ENCODE results near the gene RAB31.

RAB31 gene

DNA sequence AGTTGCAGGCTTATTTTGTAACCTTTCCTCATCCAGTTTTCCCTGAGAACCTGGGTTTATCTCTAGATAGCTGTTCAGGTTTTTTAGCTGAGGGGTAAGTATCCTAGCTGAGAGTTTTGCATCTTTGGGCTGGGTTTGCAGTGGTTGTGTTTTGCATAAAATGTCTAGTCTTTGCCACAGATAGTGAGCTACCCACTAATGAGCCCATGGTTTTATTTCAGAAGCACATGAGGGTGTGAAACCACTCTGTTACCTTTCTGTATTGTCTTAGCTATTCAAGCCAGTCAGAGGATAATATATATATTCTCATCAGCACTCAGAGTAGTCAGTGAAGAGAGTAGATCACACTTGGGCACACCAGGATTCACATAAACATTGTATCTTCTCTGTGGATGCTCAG is 153.1 kb downstream of the RAB31 start:
- in situ Hi-C loops (cut with HindIII; ENCODE audit: low pct_ligation_motif_present, low sequenced_read_pairs), result no loop called here
- no peak for DNase-seq
- H3K27me3 ChIP-seq (replicated peaks), result no peaks in the 10 kb centered on the region
- H3K36me3 ChIP-seq (replicated peaks), result peaks cover 22% of the 10 kb centered on the region
- H3K4me3 ChIP-seq (ENCODE audit: low read depth, low read length), result no peak overlapping the region
- TF ChIP-seq, protein P1, sequence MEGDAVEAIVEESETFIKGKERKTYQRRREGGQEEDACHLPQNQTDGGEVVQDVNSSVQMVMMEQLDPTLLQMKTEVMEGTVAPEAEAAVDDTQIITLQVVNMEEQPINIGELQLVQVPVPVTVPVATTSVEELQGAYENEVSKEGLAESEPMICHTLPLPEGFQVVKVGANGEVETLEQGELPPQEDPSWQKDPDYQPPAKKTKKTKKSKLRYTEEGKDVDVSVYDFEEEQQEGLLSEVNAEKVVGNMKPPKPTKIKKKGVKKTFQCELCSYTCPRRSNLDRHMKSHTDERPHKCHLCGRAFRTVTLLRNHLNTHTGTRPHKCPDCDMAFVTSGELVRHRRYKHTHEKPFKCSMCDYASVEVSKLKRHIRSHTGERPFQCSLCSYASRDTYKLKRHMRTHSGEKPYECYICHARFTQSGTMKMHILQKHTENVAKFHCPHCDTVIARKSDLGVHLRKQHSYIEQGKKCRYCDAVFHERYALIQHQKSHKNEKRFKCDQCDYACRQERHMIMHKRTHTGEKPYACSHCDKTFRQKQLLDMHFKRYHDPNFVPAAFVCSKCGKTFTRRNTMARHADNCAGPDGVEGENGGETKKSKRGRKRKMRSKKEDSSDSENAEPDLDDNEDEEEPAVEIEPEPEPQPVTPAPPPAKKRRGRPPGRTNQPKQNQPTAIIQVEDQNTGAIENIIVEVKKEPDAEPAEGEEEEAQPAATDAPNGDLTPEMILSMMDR (IDR thresholded peaks at IDR 0.05; ENCODE audit: low read depth, low read length, missing control alignments), result no peak
- no peak overlapping the region for H3K27ac ChIP-seq

DNA sequence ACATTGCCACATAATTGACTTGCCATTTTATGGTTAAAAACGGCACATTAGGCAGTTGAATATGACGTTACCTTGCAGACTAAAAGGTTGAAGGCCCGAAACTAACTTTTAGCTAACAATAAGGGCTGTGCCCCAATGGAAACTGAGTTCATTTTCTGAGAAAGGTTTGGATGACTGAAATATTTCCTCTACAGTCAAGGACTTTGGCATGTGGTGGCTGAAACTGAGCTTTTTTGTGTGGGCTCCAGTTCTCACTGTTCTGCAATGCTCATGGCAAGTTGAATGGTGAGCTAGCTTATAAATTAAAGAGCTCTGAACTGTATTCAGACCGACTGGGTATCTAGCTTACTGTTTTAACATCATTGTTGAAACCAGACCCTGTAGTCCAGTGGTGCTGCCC is 153.8 kb downstream of the RAB31 start:
- Histone ChIP-seq H3K36me3 (replicated peaks) (peaks cover 22% of the 10 kb centered on the region), H3K27ac (no peak overlapping the region), H3K4me3 (ENCODE audit: low read depth, low read length) (no peak overlapping the region), H3K27me3 (replicated peaks) (no peaks in the 10 kb centered on the region)
- in situ Hi-C loops (cut with HindIII; ENCODE audit: low pct_ligation_motif_present, low sequenced_read_pairs), result no loop called here
- TF ChIP-seq, protein P1 (IDR thresholded peaks at IDR 0.05; ENCODE audit: low read depth, low read length, missing control alignments), result no peak
- DNase-seq, result no peak

- in situ Hi-C loops (cut with HindIII; ENCODE audit: low pct_ligation_motif_present, low sequenced_read_pairs), result no loop called here
- TF ChIP-seq, protein P1 (IDR thresholded peaks at IDR 0.05; ENCODE audit: low read depth, low read length, missing control alignments), result no peak
- no peaks in the 10 kb centered on the region for H3K27me3 ChIP-seq (replicated peaks)
- H3K4me3 ChIP-seq (ENCODE audit: low read depth, low read length), result no peak overlapping the region
- no peak for DNase-seq
- no peak overlapping the region for H3K27ac ChIP-seq
- H3K36me3 ChIP-seq (replicated peaks), result peaks cover 22% of the 10 kb centered on the region
Measured at GRCh38 chr18:9862686-9863085, 154.6 kb downstream of the RAB31 start.

DNA sequence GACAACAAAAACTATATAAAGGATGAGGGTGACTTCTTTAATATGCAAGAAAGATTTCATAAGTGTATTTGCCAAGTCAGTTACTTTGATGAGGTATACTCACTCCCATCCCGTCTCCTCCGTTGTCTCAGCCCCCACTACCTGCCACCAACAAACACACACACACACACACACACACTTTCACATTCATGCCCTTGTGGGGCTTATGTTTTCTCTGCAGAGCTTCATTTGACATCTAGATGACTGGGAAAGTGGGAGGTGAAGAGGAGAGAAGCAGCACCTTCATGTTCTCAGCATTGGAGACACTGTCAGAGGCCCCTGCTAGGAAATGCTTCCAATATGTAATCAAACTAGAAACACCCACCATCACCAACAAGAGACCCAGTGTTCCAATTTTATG is 155.2 kb downstream of the RAB31 start:
- DNase-seq, result no peak
- TF ChIP-seq, protein P1 (IDR thresholded peaks at IDR 0.05; ENCODE audit: low read depth, low read length, missing control alignments), result no peak
- in situ Hi-C loops (cut with HindIII; ENCODE audit: low pct_ligation_motif_present, low sequenced_read_pairs), result no loop called here
- Histone ChIP-seq H3K27ac (no peak overlapping the region), H3K4me3 (ENCODE audit: low read depth, low read length) (no peak overlapping the region), H3K36me3 (replicated peaks) (peaks cover 22% of the 10 kb centered on the region), H3K27me3 (replicated peaks) (no peaks in the 10 kb centered on the region)

- H3K27ac ChIP-seq, result no peak overlapping the region
- DNase-seq, result no peak
- H3K4me3 ChIP-seq (ENCODE audit: low read depth, low read length), result no peak overlapping the region
- H3K27me3 ChIP-seq (replicated peaks), result no peaks in the 10 kb centered on the region
- in situ Hi-C loops (cut with HindIII; ENCODE audit: low pct_ligation_motif_present, low sequenced_read_pairs), result no loop called here
- H3K36me3 ChIP-seq (replicated peaks), result peaks cover 17% of the 10 kb centered on the region
- TF ChIP-seq, protein P1 (IDR thresholded peaks at IDR 0.05; ENCODE audit: low read depth, low read length, missing control alignments), result no peak
Measured at GRCh38 chr18:9865764-9866490, 157.8 kb downstream of the RAB31 start.

- Histone ChIP-seq H3K27ac (no peak overlapping the region), H3K36me3 (replicated peaks) (peaks cover 14% of the 10 kb centered on the region), H3K4me3 (ENCODE audit: low read depth, low read length) (no peak overlapping the region), H3K27me3 (replicated peaks) (no peaks in the 10 kb centered on the region)
- DNase-seq, result no peak
- TF ChIP-seq, protein P1 (IDR thresholded peaks at IDR 0.05; ENCODE audit: low read depth, low read length, missing control alignments), result no peak
- in situ Hi-C loops (cut with HindIII; ENCODE audit: low pct_ligation_motif_present, low sequenced_read_pairs), result no loop called here
Measured at GRCh38 chr18:9866627-9867026, 158.5 kb downstream of the RAB31 start.
